Endothelial cell of umbilical vein (primary cell): ENCODE results near the gene STMN3. TPM values are rescaled to one million over a fixed set of nuclear protein-coding genes. Genes with fewer than 3 reads are reported as not detected.

Experiments
- BruUV-seq: library from RNA; stranded (reverse); fragments of 400-500 nt; replicated peaks from 2 replicates; lab custom pipeline; 2021; lab: Mats Ljungman, UMichigan
- CTCF ChIA-PET: fragments of 300-600, 350-600 bp; sonication (Branson Sonifier 250); formaldehyde crosslinking; loops from one replicate; lab custom pipeline; 2021; ENCODE audit warnings: antibody characterized with exemption, inconsistent platforms; lab: Charles Lee
- POLR2A ChIA-PET: fragments of 300-600, 350-600 bp; sonication (Branson Sonifier 250); formaldehyde crosslinking; loops from one replicate; lab custom pipeline; 2021; ENCODE audit warnings: antibody characterized with exemption, inconsistent platforms; lab: Charles Lee
- DNase-seq: peaks from one replicate; pipeline ENCODE4 v3.0.0-alpha.2; 2011; ENCODE audit warnings: low read depth, low spot score
- FAIRE-seq: peaks from 2 replicates; lab custom pipeline; 2011; peaks lifted over from hg19 to GRCh38; lab: Jason Lieb, UNC
- H2AFZ ChIP-seq: 2 replicates; pipeline ENCODE4 v1.6.0; 2012; ENCODE audit warnings: low read depth, low read length, control low read depth, inconsistent platforms
- H3K27ac ChIP-seq: 2 replicates; pipeline ENCODE4 v1.5.1; 2011; ENCODE audit warnings: low read depth, mild to moderate bottlenecking, control low read depth, low read length, moderate library complexity; ENCODE audit not compliant: insufficient read depth
- H3K27me3 ChIP-seq, 2 experiments: 2 replicates each; pipeline versions ENCODE4 v1.6.0 to v1.6.1; 2011; ENCODE audit warnings: low read length in 2 of 2, mixed read lengths in 1 of 2; ENCODE audit not compliant: control insufficient read depth in 2 of 2, insufficient read depth in 2 of 2
- H3K36me3 ChIP-seq, 2 experiments: 2 replicates in 1 of 2; 3 replicates in 1 of 2; pipeline ENCODE4 v1.5.1; 2011; ENCODE audit warnings: low read length in 2 of 2, mild to moderate bottlenecking in 1 of 2, moderate library complexity in 1 of 2; ENCODE audit not compliant: control insufficient read depth in 2 of 2, insufficient read depth in 2 of 2; ENCODE audit errors: extremely low read depth in 1 of 2
- H3K4me1 ChIP-seq: 3 replicates; pipeline ENCODE4 v1.5.1; 2011; ENCODE audit warnings: mild to moderate bottlenecking, low read length; ENCODE audit not compliant: control insufficient read depth, insufficient read depth; ENCODE audit errors: extremely low read depth
- H3K4me2 ChIP-seq: 2 replicates; pipeline ENCODE4 v1.6.1; 2011; ENCODE audit warnings: low read length, control low read depth, mixed read lengths; ENCODE audit not compliant: insufficient read depth
- H3K4me3 ChIP-seq, 3 experiments: fragments of 200-600 bp in 1 of 3; sonication (generic), shearing (Covaris generic) in 1 of 3; replicated peaks in 1 of 3; 2 replicates each; pipeline ENCODE4 v1.5.1; 2011 to 2016; ENCODE audit warnings: control low read depth in 3 of 3, low read length in 3 of 3, mild to moderate bottlenecking in 2 of 3, inconsistent platforms in 1 of 3, low read depth in 1 of 3, moderate library complexity in 1 of 3; ENCODE audit not compliant: insufficient read depth in 1 of 3
- H3K79me2 ChIP-seq: 2 replicates; pipeline ENCODE4 v1.6.0; 2012; ENCODE audit warnings: low read length, inconsistent platforms; ENCODE audit not compliant: control insufficient read depth, insufficient read depth
- H3K9ac ChIP-seq: replicated peaks from 2 replicates; pipeline ENCODE3; 2011; ENCODE audit warnings: low read length, control low read depth; ENCODE audit not compliant: insufficient read depth; ENCODE audit errors: extremely low read depth
- H3K9me1 ChIP-seq: replicated peaks from 3 replicates; pipeline ENCODE4 v1.6.0; 2011; ENCODE audit warnings: mild to moderate bottlenecking, low read length; ENCODE audit not compliant: control insufficient read depth, insufficient read depth; ENCODE audit errors: extremely low read depth
- H3K9me3 ChIP-seq: replicated peaks from 2 replicates; pipeline ENCODE4 v1.5.1; 2012; ENCODE audit warnings: low read length, inconsistent platforms; ENCODE audit not compliant: control insufficient read depth, insufficient read depth
- H4K20me1 ChIP-seq: replicated peaks from 2 replicates; pipeline ENCODE3; 2011; ENCODE audit warnings: mild to moderate bottlenecking, low read length; ENCODE audit not compliant: control insufficient read depth, insufficient read depth; ENCODE audit errors: extremely low read depth
- CTCF ChIP-seq, 2 donors: IDR thresholded peaks; 1 replicate in 1 of 2; 2 replicates in 1 of 2; pipeline ENCODE4 v1.5.1; 2011; ENCODE audit warnings: low read length in 2 of 2, mild to moderate bottlenecking in 2 of 2, moderate library complexity in 2 of 2, control low read depth in 1 of 2, inconsistent platforms in 1 of 2, low read depth in 1 of 2; ENCODE audit not compliant: insufficient read depth in 1 of 2; ENCODE audit errors: extremely low read depth in 1 of 2
- EZH2 ChIP-seq: IDR thresholded peaks from 2 replicates; pipeline ENCODE4 v1.6.1; 2012; ENCODE audit warnings: borderline replicate concordance, low read depth, mild to moderate bottlenecking, moderate library complexity, low read length, inconsistent platforms; ENCODE audit not compliant: severe bottlenecking
- FOS ChIP-seq: IDR thresholded peaks from 2 replicates; pipeline ENCODE4 v1.6.1; 2011; ENCODE audit warnings: mild to moderate bottlenecking, low read length, moderate library complexity, borderline replicate concordance; ENCODE audit not compliant: insufficient read depth
- GATA2 ChIP-seq: IDR thresholded peaks from 2 replicates; pipeline ENCODE4 v1.7.0; 2011; ENCODE audit warnings: low read depth, mild to moderate bottlenecking, moderate library complexity, mixed read lengths, low read length; ENCODE audit not compliant: insufficient read length, insufficient read depth
- JUN ChIP-seq: IDR thresholded peaks from 2 replicates; pipeline ENCODE4 v1.6.1; 2011; ENCODE audit warnings: borderline replicate concordance, low read depth; ENCODE audit not compliant: insufficient read length, insufficient read depth
- MYC ChIP-seq: IDR thresholded peaks from one replicate; pipeline ENCODE4 v1.6.1; 2011; ENCODE audit warnings: mild to moderate bottlenecking, low read depth, low read length
- POLR2A ChIP-seq: IDR thresholded peaks from 2 replicates; pipeline ENCODE4 v1.6.1; 2012; ENCODE audit warnings: low read depth, mild to moderate bottlenecking, control low read depth, low read length
- POLR2AphosphoS5 ChIP-seq: IDR thresholded peaks from 2 replicates; pipeline ENCODE4 v1.6.1; 2012; ENCODE audit warnings: low read depth, mild to moderate bottlenecking, control low read depth, low read length, moderate library complexity; ENCODE audit not compliant: insufficient read depth
- dilution Hi-C: fragments of 300-500 bp; cut with MboI; formaldehyde crosslinking; loops from one replicate; pipeline ENCODE4 v1.15.0; 2019; ENCODE audit warnings: low sequenced_read_pairs; ENCODE audit not compliant: extremely low pct_ligation_motif_present
- intact Hi-C: fragments of 100-400 bp; cut with micrococcal nuclease; formaldehyde crosslinking; loops from one replicate; pipeline ENCODE4 v1.10.0; 2022
- polyA plus RNA-seq, 4 experiments: library from polyadenylated mRNA; depleted of rRNA in 3 of 4; stranded (reverse) in 3 of 4; unstranded in 1 of 4; fragments of >200 nt; gene quantifications; 2 replicates each; pipeline versions ENCODE4 v1.2.1 to v1.2.3, GENCODE V29; 2011 to 2012; ENCODE audit warnings: missing spikeins in 1 of 4
- total RNA-seq: library from RNA; stranded (reverse); gene quantifications from 2 replicates; pipeline ENCODE4 v1.2.3, GENCODE V29; 2021
- TF ChIP-seq, protein P1 (sequence below): IDR thresholded peaks from 2 replicates; pipeline ENCODE4 v1.6.1; 2011; ENCODE audit not compliant: insufficient read depth, insufficient read length

STMN3 gene
- total and polyA plus RNA-seq, 2 donors (not counting 3 experiments of a cell fraction or from before 2014, with no cell fraction given): 1.7 to 4.7 TPM

GRCh38 chr20:63682384-63683139 lies 29.3 kb upstream of the STMN3 start:
- Histone ChIP-seq H2AFZ (no peak overlapping the region), H3K4me1 (peaks cover 45% of the 10 kb centered on the region), H3K79me2 (peaks cover 4% of the 10 kb centered on the region), H3K4me2 (peak overlapping the region; percentile 28), H4K20me1 (no peaks in the 10 kb centered on the region), H3K9ac (peak overlapping the region; percentile 35), H3K9me3 (no peaks in the 10 kb centered on the region), H3K4me3 (no peak overlapping the region), H3K27me3 (no peaks in the 10 kb centered on the region), H3K9me1 (no peaks in the 10 kb centered on the region), H3K36me3 (peaks cover 0 to 12% of the 10 kb centered on the region in 2 experiments), H3K27ac (peak overlapping the region; percentile 75)
- ChIA-PET POLR2A (interaction anchor here (0.6 to 1.6 kb wide), 2 partner anchors 24 to 41 kb away, joined by 3 to 6 read pairs; partner anchors contain the start of gene RTEL1), CTCF (interaction anchor here (0.7 to 4.1 kb wide), 9 partner anchors 9 to 144 kb away, joined by 3 to 17 read pairs (median 4); partner anchors contain the start of genes ARFRP1, RTEL1 and ZGPAT)
- intact Hi-C loops: loop anchor here (1.0 kb wide), 1 partner anchor 24 kb away; the partner anchor contains the start of gene RTEL1
- peak; percentile 92 for DNase-seq
- peak; percentile 99 for FAIRE-seq
- BruUV-seq: TSS peak; percentile 10
- TF ChIP-seq FOS (peak; percentile 98), GATA2 (no peak), POLR2AphosphoS5 (peak; percentile 95), EZH2 (no peak), MYC (no peak), JUN (peak; percentile 69), POLR2A (peak; percentile 60), CTCF (IDR thresholded peaks at IDR 0.05; ENCODE audit: extremely low read depth in 1 of 2, insufficient read depth in 1 of 2, low read depth in 1 of 2, low read length in 2 of 2) (no peak)
- TF ChIP-seq, protein P1, sequence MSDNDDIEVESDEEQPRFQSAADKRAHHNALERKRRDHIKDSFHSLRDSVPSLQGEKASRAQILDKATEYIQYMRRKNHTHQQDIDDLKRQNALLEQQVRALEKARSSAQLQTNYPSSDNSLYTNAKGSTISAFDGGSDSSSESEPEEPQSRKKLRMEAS: no peak
- dilution Hi-C loops: no loop called here
